HepG2 (cell line): Measurements from ENCODE around the gene SRSF12. TPM values are rescaled to one million over a fixed set of nuclear protein-coding genes. Genes with fewer than 3 reads are reported as not detected.
A peak's percentile ranks its signal among the peaks of the same experiment; 100 is the strongest.

Source experiments
- BCL6 ChIP-seq: IDR thresholded peaks from 2 replicates; pipeline ENCODE4 v1.6.1; 2016; ENCODE audit warnings: missing genetic modification reagents, missing compliant biosample characterization
- CEBPB ChIP-seq: IDR thresholded peaks from 2 replicates; pipeline ENCODE4 v1.6.1; 2011; ENCODE audit warnings: low read depth, low read length, improper control_type of control experiment, borderline replicate concordance
- FOSL2 ChIP-seq: sonication (generic); formaldehyde crosslinking; IDR thresholded peaks from 2 replicates; pipeline ENCODE4 v1.4.0; 2020; ENCODE audit warnings: missing genetic modification reagents
- FOXA1 ChIP-seq, 2 experiments: fragments of 450-650 bp in 1 of 2; sonication (generic) in 1 of 2; formaldehyde crosslinking in 1 of 2; IDR thresholded peaks; 2 replicates each; pipeline versions ENCODE4 v1.4.0 to v1.6.1; 2016 to 2020; ENCODE audit warnings: missing genetic modification reagents in 1 of 2
- GATAD2A ChIP-seq: IDR thresholded peaks from 2 replicates; pipeline ENCODE4 v1.6.1; 2016
- HDAC2 ChIP-seq: sonication (generic); formaldehyde crosslinking; IDR thresholded peaks from 2 replicates; pipeline ENCODE4 v1.4.0; 2020; ENCODE audit warnings: missing genetic modification reagents
- HNRNPUL1 ChIP-seq: fragments of 200-400 bp; formaldehyde crosslinking; IDR thresholded peaks from 2 replicates; pipeline ENCODE4 v1.6.1; 2017; ENCODE audit warnings: low read depth, mild to moderate bottlenecking, low read length, moderate library complexity
- JDP2 ChIP-seq: sonication (generic); formaldehyde crosslinking; IDR thresholded peaks from 2 replicates; pipeline ENCODE4 v1.8.1; 2022; ENCODE audit warnings: missing genetic modification reagents, borderline replicate concordance
- KDM2A ChIP-seq: sonication (generic); formaldehyde crosslinking; IDR thresholded peaks from 2 replicates; pipeline ENCODE4 v1.4.0; 2020; ENCODE audit warnings: low read depth, missing genetic modification reagents, borderline replicate concordance
- KLF16 ChIP-seq, 2 experiments: sonication (generic) in 1 of 2; formaldehyde crosslinking in 1 of 2; IDR thresholded peaks; 2 replicates each; pipeline versions ENCODE4 v1.6.1 to v1.8.0; 2016 to 2023; ENCODE audit warnings: missing genetic modification reagents in 2 of 2, missing compliant biosample characterization in 1 of 2
- MAF1 ChIP-seq: sonication (generic); formaldehyde crosslinking; IDR thresholded peaks from 2 replicates; pipeline ENCODE4 v1.5.0; 2020; ENCODE audit warnings: missing genetic modification reagents, borderline replicate concordance
- SOX13 ChIP-seq, 3 experiments: fragments of 450-650 bp in 1 of 3; sonication (generic) in 1 of 3; formaldehyde crosslinking in 1 of 3; IDR thresholded peaks in 2 of 3; conservative IDR thresholded peaks in 1 of 3; 2 replicates each; pipeline versions ENCODE4 v1.5.0 to v1.6.1; 2016 to 2020; ENCODE audit warnings: antibody characterized with exemption in 1 of 3, mild to moderate bottlenecking in 1 of 3, missing compliant biosample characterization in 1 of 3, missing genetic modification reagents in 1 of 3, moderate library complexity in 1 of 3
- SRF ChIP-seq: IDR thresholded peaks from 2 replicates; pipeline ENCODE4 v1.6.1; 2011; ENCODE audit warnings: mild to moderate bottlenecking, low read depth, low read length, moderate library complexity
- STAT5B ChIP-seq: sonication (generic); formaldehyde crosslinking; IDR thresholded peaks from 2 replicates; pipeline ENCODE4 v1.4.0; 2020; ENCODE audit warnings: missing genetic modification reagents
- TEAD3 ChIP-seq: optimal IDR thresholded peaks from 2 replicates; pipeline ENCODE3; 2016; ENCODE audit warnings: borderline replicate concordance
- ZMYM4 ChIP-seq: sonication (generic); formaldehyde crosslinking; IDR thresholded peaks from 2 replicates; pipeline ENCODE4 v1.8.1; 2023; ENCODE audit warnings: mild to moderate bottlenecking, missing genetic modification reagents
- ZNF563 ChIP-seq: sonication (generic); formaldehyde crosslinking; IDR thresholded peaks from 2 replicates; pipeline ENCODE4 v1.8.0; 2022; ENCODE audit warnings: mild to moderate bottlenecking, moderate library complexity, missing genetic modification reagents
- ZNF747 ChIP-seq: sonication (generic); formaldehyde crosslinking; IDR thresholded peaks from 2 replicates; pipeline ENCODE4 v1.8.1; 2023; ENCODE audit warnings: missing genetic modification reagents, mild to moderate bottlenecking, borderline replicate concordance
- ZNF792 ChIP-seq: IDR thresholded peaks from 2 replicates; pipeline ENCODE4 v1.6.1; 2016
- polyA plus RNA-seq, 8 experiments: library from polyadenylated mRNA; depleted of rRNA in 3 of 8; stranded (reverse) in 7 of 8; unstranded in 1 of 8; fragments of >200 nt; fragmentation: Illumina TruSeq in 4 of 8; extraction: Trizol in 4 of 8; gene quantifications; 2 replicates each; pipeline versions ENCODE4 v1.2.1 to v1.2.3, GENCODE V29; 2011 to 2016; ENCODE audit warnings: low read depth in 4 of 8, missing spikeins in 1 of 8, mixed read lengths in 1 of 8; ENCODE audit not compliant: insufficient read depth in 1 of 8
- total RNA-seq, 5 experiments: library from RNA; depleted of rRNA; stranded (reverse); fragments of >200 nt; fragmentation: Illumina TruSeq; extraction: Trizol; gene quantifications; 2 replicates each; pipeline ENCODE4 v1.2.3, GENCODE V29; 2016; ENCODE audit warnings: low read depth in 1 of 5
- TF ChIP-seq, protein P1 (sequence below): sonication (generic); formaldehyde crosslinking; IDR thresholded peaks from 2 replicates; pipeline ENCODE4 v1.8.1; 2023; ENCODE audit warnings: missing genetic modification reagents, mild to moderate bottlenecking, borderline replicate concordance
- TF ChIP-seq, protein P2 (sequence below): sonication (generic); formaldehyde crosslinking; IDR thresholded peaks from 2 replicates; pipeline ENCODE4 v1.5.0; 2020; ENCODE audit warnings: missing genetic modification reagents
- TF ChIP-seq, protein P3 (sequence below): sonication (generic); formaldehyde crosslinking; IDR thresholded peaks from 2 replicates; pipeline ENCODE4 v1.5.1; 2020; ENCODE audit warnings: mild to moderate bottlenecking, missing genetic modification reagents, borderline replicate concordance
- TF ChIP-seq, protein P4 (sequence below): sonication (generic); formaldehyde crosslinking; IDR thresholded peaks from 2 replicates; pipeline ENCODE4 v1.5.0; 2020; ENCODE audit warnings: missing genetic modification reagents

SRSF12 gene
- total and polyA plus RNA-seq, 2 of the 13 experiments (the other 11 are each of a cell fraction or from before 2014, with no cell fraction given): 1.7 to 1.9 TPM

DNA sequence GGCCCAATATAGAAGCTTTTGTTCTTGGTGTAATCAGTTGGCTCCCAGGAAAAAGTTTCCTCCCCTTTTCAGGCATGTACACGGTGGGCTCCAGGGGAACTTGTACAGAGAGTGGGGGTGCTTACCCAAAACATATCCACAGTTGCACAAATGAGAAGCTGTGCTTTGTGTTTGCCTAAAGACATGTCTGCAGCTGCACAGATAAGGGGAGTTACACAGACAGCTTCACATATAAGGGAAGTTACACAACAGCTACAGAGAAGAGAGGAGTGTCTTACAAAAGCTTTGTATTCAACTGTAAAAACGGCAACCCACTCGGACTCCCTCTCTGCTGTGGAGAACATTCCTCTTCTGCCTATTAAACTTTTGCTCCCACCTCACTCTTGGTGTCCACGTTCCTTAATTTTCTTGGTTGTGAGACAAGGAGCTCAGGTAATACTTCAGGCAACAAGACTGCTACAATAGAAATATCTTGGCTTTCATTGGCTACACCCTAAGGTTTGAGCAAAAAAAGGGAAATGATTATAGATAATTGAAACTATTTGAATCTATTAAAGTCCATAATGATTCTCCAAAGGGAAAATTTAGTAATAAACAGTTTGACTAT lies 44.8 kb downstream of the SRSF12 start (continued):
- TF ChIP-seq HDAC2 (CRISPR knock-in tag) (0 out of 2 replicates have a peak, but pooled peaks have one; percentile 16), KDM2A (CRISPR knock-in tag) (no peak), BCL6 (CRISPR knock-in tag) (peak; percentile 33; the same call in 1 of the 2 replicates), FOSL2 (peak; percentile 28), STAT5B (CRISPR knock-in tag) (no peak), TEAD3 (CRISPR knock-in tag) (peak; percentile 10), FOXA1 (IDR thresholded peaks at IDR 0.05) (no peak), FOXA1 (CRISPR knock-in tag; IDR thresholded peaks at IDR 0.05) (0 out of 2 replicates have a peak, but pooled peaks have one; percentile 40), MAF1 (CRISPR knock-in tag) (no peak), SRF (0 out of 2 replicates have a peak, but pooled peaks have one; percentile 52), ZNF792 (CRISPR knock-in tag) (no peak), KLF16 (CRISPR knock-in tag; IDR thresholded peaks at IDR 0.05) (0 out of 4 replicates have a peak, but pooled peaks of 1 of the 2 experiments have one; percentile 13), HNRNPUL1 (no peak), ZNF563 (CRISPR knock-in tag) (no peak), SOX13 (IDR thresholded peaks at IDR 0.05) (no peak), SOX13 (CRISPR knock-in tag; conservative IDR thresholded peaks at IDR 0.05 in 1 of 2, IDR thresholded peaks at IDR 0.05 in 1 of 2) (peak in 1 of 2 experiments; percentile 53; a peak in 1 of 4 replicates), ZNF747 (no peak), JDP2 (CRISPR knock-in tag) (no peak), GATAD2A (CRISPR knock-in tag) (peak; percentile 71), ZMYM4 (0 out of 2 replicates have a peak, but pooled peaks have one; percentile 20), CEBPB (peak; percentile 72; the same call in 1 of the 2 replicates)
- TF ChIP-seq, protein P1, sequence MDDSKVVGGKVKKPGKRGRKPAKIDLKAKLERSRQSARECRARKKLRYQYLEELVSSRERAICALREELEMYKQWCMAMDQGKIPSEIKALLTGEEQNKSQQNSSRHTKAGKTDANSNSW (CRISPR knock-in tag): no peak
- TF ChIP-seq, protein P2, sequence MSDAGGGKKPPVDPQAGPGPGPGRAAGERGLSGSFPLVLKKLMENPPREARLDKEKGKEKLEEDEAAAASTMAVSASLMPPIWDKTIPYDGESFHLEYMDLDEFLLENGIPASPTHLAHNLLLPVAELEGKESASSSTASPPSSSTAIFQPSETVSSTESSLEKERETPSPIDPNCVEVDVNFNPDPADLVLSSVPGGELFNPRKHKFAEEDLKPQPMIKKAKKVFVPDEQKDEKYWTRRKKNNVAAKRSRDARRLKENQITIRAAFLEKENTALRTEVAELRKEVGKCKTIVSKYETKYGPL: peak; percentile 87
- TF ChIP-seq, protein P3, sequence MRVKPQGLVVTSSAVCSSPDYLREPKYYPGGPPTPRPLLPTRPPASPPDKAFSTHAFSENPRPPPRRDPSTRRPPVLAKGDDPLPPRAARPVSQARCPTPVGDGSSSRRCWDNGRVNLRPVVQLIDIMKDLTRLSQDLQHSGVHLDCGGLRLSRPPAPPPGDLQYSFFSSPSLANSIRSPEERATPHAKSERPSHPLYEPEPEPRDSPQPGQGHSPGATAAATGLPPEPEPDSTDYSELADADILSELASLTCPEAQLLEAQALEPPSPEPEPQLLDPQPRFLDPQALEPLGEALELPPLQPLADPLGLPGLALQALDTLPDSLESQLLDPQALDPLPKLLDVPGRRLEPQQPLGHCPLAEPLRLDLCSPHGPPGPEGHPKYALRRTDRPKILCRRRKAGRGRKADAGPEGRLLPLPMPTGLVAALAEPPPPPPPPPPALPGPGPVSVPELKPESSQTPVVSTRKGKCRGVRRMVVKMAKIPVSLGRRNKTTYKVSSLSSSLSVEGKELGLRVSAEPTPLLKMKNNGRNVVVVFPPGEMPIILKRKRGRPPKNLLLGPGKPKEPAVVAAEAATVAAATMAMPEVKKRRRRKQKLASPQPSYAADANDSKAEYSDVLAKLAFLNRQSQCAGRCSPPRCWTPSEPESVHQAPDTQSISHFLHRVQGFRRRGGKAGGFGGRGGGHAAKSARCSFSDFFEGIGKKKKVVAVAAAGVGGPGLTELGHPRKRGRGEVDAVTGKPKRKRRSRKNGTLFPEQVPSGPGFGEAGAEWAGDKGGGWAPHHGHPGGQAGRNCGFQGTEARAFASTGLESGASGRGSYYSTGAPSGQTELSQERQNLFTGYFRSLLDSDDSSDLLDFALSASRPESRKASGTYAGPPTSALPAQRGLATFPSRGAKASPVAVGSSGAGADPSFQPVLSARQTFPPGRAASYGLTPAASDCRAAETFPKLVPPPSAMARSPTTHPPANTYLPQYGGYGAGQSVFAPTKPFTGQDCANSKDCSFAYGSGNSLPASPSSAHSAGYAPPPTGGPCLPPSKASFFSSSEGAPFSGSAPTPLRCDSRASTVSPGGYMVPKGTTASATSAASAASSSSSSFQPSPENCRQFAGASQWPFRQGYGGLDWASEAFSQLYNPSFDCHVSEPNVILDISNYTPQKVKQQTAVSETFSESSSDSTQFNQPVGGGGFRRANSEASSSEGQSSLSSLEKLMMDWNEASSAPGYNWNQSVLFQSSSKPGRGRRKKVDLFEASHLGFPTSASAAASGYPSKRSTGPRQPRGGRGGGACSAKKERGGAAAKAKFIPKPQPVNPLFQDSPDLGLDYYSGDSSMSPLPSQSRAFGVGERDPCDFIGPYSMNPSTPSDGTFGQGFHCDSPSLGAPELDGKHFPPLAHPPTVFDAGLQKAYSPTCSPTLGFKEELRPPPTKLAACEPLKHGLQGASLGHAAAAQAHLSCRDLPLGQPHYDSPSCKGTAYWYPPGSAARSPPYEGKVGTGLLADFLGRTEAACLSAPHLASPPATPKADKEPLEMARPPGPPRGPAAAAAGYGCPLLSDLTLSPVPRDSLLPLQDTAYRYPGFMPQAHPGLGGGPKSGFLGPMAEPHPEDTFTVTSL (CRISPR knock-in tag): peak; percentile 36; the same call in 1 of the 2 replicates
- TF ChIP-seq, protein P4, sequence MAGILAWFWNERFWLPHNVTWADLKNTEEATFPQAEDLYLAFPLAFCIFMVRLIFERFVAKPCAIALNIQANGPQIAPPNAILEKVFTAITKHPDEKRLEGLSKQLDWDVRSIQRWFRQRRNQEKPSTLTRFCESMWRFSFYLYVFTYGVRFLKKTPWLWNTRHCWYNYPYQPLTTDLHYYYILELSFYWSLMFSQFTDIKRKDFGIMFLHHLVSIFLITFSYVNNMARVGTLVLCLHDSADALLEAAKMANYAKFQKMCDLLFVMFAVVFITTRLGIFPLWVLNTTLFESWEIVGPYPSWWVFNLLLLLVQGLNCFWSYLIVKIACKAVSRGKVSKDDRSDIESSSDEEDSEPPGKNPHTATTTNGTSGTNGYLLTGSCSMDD (CRISPR knock-in tag): no peak
